A549 (cell line): Measurements from ENCODE around the gene SND1.

Experiments
- CEBPB ChIP-seq, 2 experiments: fragments of >200 bp in 1 of 2; sonication (Bioruptor Twin) in 1 of 2; formaldehyde crosslinking in 1 of 2; IDR thresholded peaks; 2 replicates each; pipeline ENCODE4 v1.6.1; 2012 to 2016
- CTCF ChIP-seq: fragments of >200 bp; sonication (Bioruptor Twin); formaldehyde crosslinking; IDR thresholded peaks from 3 replicates; pipeline ENCODE4 v1.5.1; 2016
- EP300 ChIP-seq, 2 experiments: fragments of >200 bp; sonication (Bioruptor Twin); formaldehyde crosslinking; IDR thresholded peaks; 2 replicates in 1 of 2; 3 replicates in 1 of 2; pipeline ENCODE4 v1.6.1; 2016 to 2017
- HOXB5 ChIP-seq: fragments of 250-450 bp; sonication (Bioruptor Pico); IDR thresholded peaks from 2 replicates; pipeline ENCODE4 v1.5.0; 2020; ENCODE audit warnings: mild to moderate bottlenecking, moderate library complexity
- JUN ChIP-seq, 2 experiments: fragments of >200 bp; sonication (Bioruptor Twin); formaldehyde crosslinking; IDR thresholded peaks; 2 replicates in 1 of 2; 3 replicates in 1 of 2; pipeline ENCODE4 v1.6.1; 2016 to 2017
- MAZ ChIP-seq: fragments of 150-350 bp; IDR thresholded peaks from 2 replicates; pipeline ENCODE4 v1.6.1; 2014; ENCODE audit warnings: antibody characterized with exemption, low read depth, low read length, borderline replicate concordance
- RAD21 ChIP-seq, 2 experiments: fragments of >200 bp in 1 of 2; sonication (Bioruptor Twin) in 1 of 2; formaldehyde crosslinking in 1 of 2; IDR thresholded peaks in 1 of 2; conservative IDR thresholded peaks in 1 of 2; 2 replicates in 1 of 2; 3 replicates in 1 of 2; pipeline ENCODE4 v1.6.1; 2012 to 2018; ENCODE audit warnings: inconsistent platforms in 1 of 2
- RCOR1 ChIP-seq: fragments of 150-350 bp; IDR thresholded peaks from 2 replicates; pipeline ENCODE4 v1.6.1; 2014; ENCODE audit warnings: antibody characterized with exemption, low read length, low read depth
- REST ChIP-seq: fragments of 200-600 bp; sonication (generic); IDR thresholded peaks from 2 replicates; pipeline ENCODE4 v1.6.1; 2016; ENCODE audit warnings: antibody characterized with exemption, mild to moderate bottlenecking, moderate library complexity
- ZFP36 ChIP-seq: fragments of 450-650 bp; IDR thresholded peaks from 2 replicates; pipeline ENCODE4 v1.6.1; 2014; ENCODE audit warnings: borderline replicate concordance; ENCODE audit not compliant: partially characterized antibody
- TF ChIP-seq, protein P1 (sequence below): fragments of >200 bp; sonication (Bioruptor Twin); formaldehyde crosslinking; IDR thresholded peaks from 3 replicates; pipeline ENCODE4 v1.6.1; 2016

DNA sequence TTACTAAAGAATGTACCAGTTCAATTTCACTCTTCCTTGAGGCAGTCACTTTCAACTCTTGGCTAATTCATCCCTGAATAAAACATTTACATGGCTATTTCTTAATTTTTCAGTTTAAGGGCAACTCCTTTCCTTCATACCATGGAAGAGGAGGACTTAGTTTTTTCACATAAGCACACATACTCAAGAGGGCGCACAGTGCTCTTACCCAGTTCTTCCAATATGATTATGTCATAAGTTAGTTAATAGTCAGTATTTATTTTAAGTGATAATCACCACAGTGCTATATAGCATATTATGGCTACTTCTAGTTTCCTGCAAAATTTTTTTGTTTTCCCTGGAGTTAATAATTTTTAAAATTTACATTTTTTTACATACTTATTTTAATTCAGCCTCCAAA is 58.6 kb downstream of the SND1 start:
- TF ChIP-seq CTCF (no peak), EP300 (IDR thresholded peaks at IDR 0.05) (no peak), HOXB5 (CRISPR knock-in tag) (no peak), REST (no peak), ZFP36 (no peak), CEBPB (IDR thresholded peaks at IDR 0.05) (no peak), JUN (IDR thresholded peaks at IDR 0.05) (no peak), MAZ (no peak), RCOR1 (no peak), RAD21 (conservative IDR thresholded peaks at IDR 0.05 in 1 of 2, IDR thresholded peaks at IDR 0.05 in 1 of 2) (no peak)
- TF ChIP-seq, protein P1, sequence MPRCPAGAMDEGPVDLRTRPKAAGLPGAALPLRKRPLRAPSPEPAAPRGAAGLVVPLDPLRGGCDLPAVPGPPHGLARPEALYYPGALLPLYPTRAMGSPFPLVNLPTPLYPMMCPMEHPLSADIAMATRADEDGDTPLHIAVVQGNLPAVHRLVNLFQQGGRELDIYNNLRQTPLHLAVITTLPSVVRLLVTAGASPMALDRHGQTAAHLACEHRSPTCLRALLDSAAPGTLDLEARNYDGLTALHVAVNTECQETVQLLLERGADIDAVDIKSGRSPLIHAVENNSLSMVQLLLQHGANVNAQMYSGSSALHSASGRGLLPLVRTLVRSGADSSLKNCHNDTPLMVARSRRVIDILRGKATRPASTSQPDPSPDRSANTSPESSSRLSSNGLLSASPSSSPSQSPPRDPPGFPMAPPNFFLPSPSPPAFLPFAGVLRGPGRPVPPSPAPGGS: no peak
